OCI-M2 (cell line): ENCODE results near the gene MAN2A2.
"Not testable (repeated sequence)": the region's sequence is repeated elsewhere in the genome, so short reads cannot be mapped to it uniquely, and the experiment has no call there.

Source experiments
- DNase-seq: peaks from one replicate; lab custom pipeline; 2025; ENCODE audit not compliant: unreplicated experiment; lab: John Stamatoyannopoulos, UW

MAN2A2 gene

GRCh38 chr15:90871139-90871715, 31.9 kb upstream of the MAN2A2 start:
- DNase-seq: no peak

DNA sequence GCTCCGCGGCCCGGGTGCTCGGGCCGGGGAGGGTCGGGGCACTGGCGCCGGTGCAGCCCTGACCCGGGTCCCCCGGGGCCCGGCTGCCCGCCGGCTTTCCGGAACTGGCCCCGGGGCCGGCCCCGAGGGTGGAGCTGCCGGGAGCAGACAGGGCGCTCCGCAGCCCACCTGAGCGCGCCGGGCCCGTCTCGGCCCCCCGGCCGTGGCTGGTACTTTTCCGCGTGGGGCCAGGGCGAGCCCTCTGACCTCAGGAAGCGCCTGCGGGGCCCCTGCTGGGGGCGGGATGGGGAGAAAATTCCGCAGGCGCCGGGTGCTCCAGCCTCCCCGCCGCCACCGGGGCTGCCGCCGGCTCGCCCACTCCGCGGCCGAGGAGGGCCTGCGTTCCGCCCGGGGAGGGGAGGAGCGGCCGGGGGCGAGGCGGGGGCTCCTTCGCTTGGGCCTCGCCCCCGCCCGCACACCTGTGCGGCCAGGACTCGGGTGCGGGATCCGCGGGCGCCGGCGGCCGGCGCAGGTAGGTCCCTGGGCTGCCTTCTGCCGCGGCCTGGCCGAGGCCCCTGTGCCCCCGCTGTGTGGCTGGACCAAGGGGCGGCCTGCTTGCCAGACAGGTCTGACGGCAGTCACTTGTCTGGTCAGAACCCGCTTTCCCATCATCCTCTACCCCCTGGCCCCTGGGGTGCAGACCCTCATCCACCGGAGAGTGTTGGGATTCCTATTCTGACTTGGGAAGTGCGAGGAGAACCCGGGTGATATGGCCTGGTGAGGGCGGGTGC, 31.2 kb upstream of the MAN2A2 start:
- DNase-seq: no peak

- DNase-seq: no peak
Observed at GRCh38 chr15:90872486-90873184, 30.5 kb upstream of the MAN2A2 start.

DNA sequence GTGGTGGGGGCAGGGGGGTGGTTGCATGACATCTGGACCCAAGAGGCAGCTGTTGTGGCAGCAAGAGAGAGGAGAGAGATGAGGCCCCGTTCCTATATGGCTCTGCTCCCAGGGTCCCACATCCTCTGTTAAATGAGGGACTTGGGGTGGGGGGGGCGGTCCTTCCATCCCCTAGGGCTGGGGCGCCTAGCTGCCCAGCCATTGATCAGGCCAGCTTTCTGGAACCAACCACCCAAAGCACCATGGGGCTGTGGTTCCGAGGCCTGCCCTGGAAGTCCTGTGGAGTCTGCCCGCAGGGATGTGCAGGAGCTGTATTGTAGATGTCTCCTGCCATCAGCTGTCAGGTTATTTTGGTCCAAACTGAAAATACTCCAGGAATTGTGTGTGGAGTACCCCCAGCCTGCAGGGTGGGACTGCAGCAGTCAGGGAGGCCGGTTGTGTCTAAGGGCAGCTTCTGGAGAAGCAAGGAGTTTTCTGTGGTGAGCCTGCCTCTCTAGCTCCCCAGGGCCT, 29.6 kb upstream of the MAN2A2 start:
- no peak for DNase-seq

- no peak for DNase-seq
Observed at GRCh38 chr15:90873998-90874605, 29.0 kb upstream of the MAN2A2 start.

- not testable (repeated sequence) for DNase-seq
Observed at GRCh38 chr15:90874986-90875385, 28.1 kb upstream of the MAN2A2 start.

DNA sequence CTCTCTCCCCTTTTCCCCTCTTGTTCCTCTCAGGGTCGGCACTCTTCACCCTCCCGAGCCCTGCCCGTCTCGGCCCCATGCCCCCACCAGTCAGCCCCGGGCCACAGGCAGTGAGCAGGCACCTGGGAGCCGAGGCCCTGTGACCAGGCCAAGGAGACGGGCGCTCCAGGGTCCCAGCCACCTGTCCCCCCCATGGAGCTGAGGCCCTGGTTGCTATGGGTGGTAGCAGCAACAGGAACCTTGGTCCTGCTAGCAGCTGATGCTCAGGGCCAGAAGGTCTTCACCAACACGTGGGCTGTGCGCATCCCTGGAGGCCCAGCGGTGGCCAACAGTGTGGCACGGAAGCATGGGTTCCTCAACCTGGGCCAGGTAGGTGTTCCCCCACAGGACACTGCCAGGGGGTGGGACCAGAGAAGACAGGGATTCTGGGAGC, 27.5 kb upstream of the MAN2A2 start:
- no peak for DNase-seq

DNA sequence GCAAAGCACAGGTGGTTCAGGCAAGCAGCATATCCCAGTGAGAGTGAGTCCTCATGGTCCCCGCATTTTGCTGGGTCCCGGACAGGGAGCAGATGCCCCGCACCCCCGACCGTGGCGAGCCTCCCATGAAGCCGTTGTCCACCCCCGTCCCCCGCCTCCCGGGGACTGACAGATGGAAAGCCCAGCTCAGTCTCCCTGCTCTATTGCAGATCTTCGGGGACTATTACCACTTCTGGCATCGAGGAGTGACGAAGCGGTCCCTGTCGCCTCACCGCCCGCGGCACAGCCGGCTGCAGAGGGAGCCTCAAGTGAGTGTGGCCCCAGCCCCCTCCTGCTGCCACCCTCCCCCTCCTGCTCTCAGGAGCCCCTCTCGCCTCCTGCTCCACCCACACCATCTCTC, 27.1 kb upstream of the MAN2A2 start:
- no peak for DNase-seq

GRCh38 chr15:90876512-90877170, 26.5 kb upstream of the MAN2A2 start:
- DNase-seq: no peak

DNA sequence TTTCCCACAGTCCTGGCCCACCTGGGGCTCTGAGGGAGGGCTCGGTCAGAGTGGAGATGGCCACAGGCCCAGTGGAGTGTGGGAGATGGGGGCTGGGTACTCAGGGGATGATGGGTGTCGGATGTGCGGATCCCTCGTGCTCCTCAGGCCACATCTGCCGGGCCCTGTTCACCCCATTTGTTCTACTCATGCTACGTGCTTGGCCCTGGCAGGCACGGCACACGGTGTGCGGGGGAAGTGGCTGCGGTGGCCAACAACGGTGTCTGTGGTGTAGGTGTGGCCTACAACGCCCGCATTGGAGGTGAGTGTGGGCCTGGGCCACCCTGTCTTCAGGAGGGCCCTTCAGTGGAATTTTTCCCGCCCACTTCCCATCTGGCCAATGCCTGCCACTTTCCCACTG, 25.8 kb upstream of the MAN2A2 start:
- DNase-seq: no peak

DNA sequence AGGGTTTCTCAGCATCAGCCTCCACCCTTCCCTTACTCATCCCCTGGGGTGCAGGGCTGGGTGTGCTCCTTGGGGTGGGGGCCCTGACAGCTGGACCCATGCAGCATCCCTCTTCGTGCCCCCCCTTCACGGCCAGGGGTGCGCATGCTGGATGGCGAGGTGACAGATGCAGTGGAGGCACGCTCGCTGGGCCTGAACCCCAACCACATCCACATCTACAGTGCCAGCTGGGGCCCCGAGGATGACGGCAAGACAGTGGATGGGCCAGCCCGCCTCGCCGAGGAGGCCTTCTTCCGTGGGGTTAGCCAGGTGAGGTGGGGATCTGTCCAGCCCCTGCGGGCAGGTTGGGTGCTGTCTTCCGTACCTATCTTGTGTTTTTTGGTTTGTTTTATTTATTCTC, 25.1 kb upstream of the MAN2A2 start:
- no peak for DNase-seq

- DNase-seq: no peak
Observed at GRCh38 chr15:90878660-90879059, 24.4 kb upstream of the MAN2A2 start.

- no peak for DNase-seq
Observed at GRCh38 chr15:90879730-90880366, 23.3 kb upstream of the MAN2A2 start.

DNA sequence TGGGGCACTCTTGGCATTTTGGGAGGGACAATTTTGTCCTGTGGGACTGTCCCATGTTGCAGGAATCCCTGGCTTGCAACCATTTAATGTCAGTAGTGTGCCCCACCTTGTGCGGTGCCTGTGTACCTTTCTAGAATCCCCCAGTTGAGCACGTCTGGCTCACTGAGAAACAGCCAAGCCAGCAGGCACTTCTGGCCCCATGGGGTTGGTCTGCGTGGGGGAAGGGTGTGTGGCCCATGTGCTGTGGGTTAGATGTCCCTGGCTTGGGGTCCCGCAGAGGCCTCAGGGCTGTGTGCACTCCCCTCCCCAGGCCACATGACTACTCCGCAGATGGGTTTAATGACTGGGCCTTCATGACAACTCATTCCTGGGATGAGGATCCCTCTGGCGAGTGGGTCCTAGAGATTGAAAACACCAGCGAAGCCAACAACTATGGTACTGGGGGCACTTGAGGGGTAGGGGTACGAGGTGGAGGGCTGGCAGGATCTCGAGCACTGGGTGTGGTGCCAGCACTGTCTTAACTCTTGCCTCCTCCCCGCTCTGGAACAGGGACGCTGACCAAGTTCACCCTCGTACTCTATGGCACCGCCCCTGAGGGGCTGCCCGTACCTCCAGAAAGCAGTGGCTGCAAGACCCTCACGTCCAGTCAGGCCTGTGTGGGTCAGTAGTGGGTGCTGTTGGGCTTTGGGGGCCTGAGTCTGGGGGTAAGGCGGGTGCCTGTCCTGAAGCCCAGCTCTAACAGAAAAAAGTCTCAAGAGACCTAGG, 22.5 kb upstream of the MAN2A2 start:
- no peak for DNase-seq

DNA sequence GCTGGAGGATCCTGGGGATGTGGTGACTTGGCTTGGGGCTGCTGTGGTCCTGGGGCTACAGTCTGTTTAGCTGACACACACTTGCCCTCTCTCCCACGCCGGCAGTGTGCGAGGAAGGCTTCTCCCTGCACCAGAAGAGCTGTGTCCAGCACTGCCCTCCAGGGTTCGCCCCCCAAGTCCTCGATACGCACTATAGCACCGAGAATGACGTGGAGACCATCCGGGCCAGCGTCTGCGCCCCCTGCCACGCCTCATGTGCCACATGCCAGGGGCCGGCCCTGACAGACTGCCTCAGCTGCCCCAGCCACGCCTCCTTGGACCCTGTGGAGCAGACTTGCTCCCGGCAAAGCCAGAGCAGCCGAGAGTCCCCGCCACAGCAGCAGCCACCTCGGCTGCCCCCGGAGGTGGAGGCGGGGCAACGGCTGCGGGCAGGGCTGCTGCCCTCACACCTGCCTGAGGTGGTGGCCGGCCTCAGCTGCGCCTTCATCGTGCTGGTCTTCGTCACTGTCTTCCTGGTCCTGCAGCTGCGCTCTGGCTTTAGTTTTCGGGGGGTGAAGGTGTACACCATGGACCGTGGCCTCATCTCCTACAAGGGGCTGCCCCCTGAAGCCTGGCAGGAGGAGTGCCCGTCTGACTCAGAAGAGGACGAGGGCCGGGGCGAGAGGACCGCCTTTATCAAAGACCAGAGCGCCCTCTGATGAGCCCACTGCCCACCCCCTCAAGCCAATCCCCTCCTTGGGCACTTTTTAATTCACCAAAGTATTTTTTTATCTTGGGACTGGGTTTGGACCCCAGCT, 21.7 kb upstream of the MAN2A2 start:
- no peak for DNase-seq

- DNase-seq: no peak
Observed at GRCh38 chr15:90881978-90882721, 21.0 kb upstream of the MAN2A2 start.

- no peak for DNase-seq
Observed at GRCh38 chr15:90882781-90883525, 20.1 kb upstream of the MAN2A2 start.

DNA sequence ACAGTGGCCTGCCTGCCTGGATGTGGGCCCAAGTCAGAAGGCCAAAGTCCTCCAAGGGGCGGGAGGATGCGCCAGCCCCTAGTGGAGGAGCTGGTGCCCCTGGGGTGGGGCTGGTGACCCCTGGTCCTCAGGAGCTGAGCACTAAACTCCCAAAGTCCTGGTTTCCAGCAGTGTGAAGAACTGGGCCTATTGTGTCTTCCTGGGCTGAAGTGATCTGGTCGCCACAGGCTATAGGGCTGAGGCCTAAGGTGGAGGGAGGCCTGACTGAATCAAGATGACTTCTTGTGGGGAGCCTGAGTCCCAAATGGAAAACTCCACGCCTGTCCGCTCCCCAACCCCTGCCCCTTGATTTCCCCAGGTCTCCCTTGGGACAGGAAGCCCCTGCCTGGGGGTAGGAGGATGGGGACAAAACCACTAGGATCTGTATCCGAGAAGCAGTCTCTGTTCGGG, 19.6 kb upstream of the MAN2A2 start:
- DNase-seq: no peak
